Liver (tissue), 9 donors: ENCODE results near the gene PACSIN3. TPM values are rescaled to one million over a fixed set of nuclear protein-coding genes. Genes with fewer than 3 reads are reported as not detected.

Source experiments
- DNase-seq: peaks from one replicate; pipeline ENCODE4 v3.0.0-alpha.2; 2017; ENCODE audit warnings: low spot score
- H3K27ac ChIP-seq, 2 donors: one replicate each; pipeline ENCODE4 v1.7.0; 2013; ENCODE audit warnings: inconsistent platforms in 2 of 2, low read length in 2 of 2, control low read depth in 1 of 2, low read depth in 1 of 2, mild to moderate bottlenecking in 1 of 2
- H3K27me3 ChIP-seq, 4 donors: one replicate each; pipeline versions ENCODE4 v1.6.1 to v1.7.0; 2013; ENCODE audit warnings: low read length in 3 of 4, inconsistent platforms in 1 of 4, mild to moderate bottlenecking in 1 of 4, moderate library complexity in 1 of 4; ENCODE audit not compliant: control insufficient read depth in 4 of 4, insufficient read depth in 4 of 4
- H3K36me3 ChIP-seq, 4 donors: one replicate each; pipeline versions ENCODE4 v1.6.1 to v1.7.0; 2013; ENCODE audit warnings: low read length in 3 of 4, mild to moderate bottlenecking in 3 of 4, low read depth in 1 of 4, moderate library complexity in 1 of 4; ENCODE audit not compliant: control insufficient read depth in 4 of 4, insufficient read depth in 3 of 4
- H3K4me1 ChIP-seq, 4 donors: one replicate each; pipeline versions ENCODE4 v1.6.1 to v1.7.0; 2013; ENCODE audit warnings: low read length in 3 of 4, mild to moderate bottlenecking in 3 of 4, moderate library complexity in 1 of 4; ENCODE audit not compliant: control insufficient read depth in 4 of 4, insufficient read depth in 4 of 4
- H3K4me3 ChIP-seq, 3 donors: one replicate each; pipeline versions ENCODE4 v1.6.1 to v1.7.0; 2013; ENCODE audit warnings: low read length in 3 of 3, control low read depth in 1 of 3, low read depth in 1 of 3, mild to moderate bottlenecking in 1 of 3
- H3K9ac ChIP-seq, 2 donors: one replicate each; pipeline ENCODE4 v1.7.0; 2013; ENCODE audit warnings: low read length in 2 of 2, mild to moderate bottlenecking in 2 of 2, moderate library complexity in 2 of 2, control low read depth in 1 of 2, low read depth in 1 of 2
- H3K9me3 ChIP-seq, 4 donors: one replicate each; pipeline versions ENCODE4 v1.6.1 to v1.7.0; 2013; ENCODE audit warnings: low read length in 3 of 4; ENCODE audit not compliant: control insufficient read depth in 4 of 4
- EGR1 ChIP-seq, 2 donors: IDR thresholded peaks; 2 replicates each; pipeline ENCODE4 v1.6.1; 2016 to 2018; ENCODE audit warnings: antibody characterized with exemption in 2 of 2, low read depth in 2 of 2
- FOXA1 ChIP-seq: IDR thresholded peaks from 2 replicates; pipeline ENCODE4 v1.6.1; 2016; ENCODE audit warnings: antibody characterized with exemption
- FOXA2 ChIP-seq: IDR thresholded peaks from 2 replicates; pipeline ENCODE4 v1.6.1; 2016; ENCODE audit warnings: antibody characterized with exemption
- GABPA ChIP-seq, 2 donors: IDR thresholded peaks in 1 of 2; conservative IDR thresholded peaks in 1 of 2; 2 replicates each; pipeline ENCODE4 v1.6.1; 2016; ENCODE audit warnings: antibody characterized with exemption in 2 of 2, mild to moderate bottlenecking in 1 of 2, moderate library complexity in 1 of 2
- HNF4A ChIP-seq, 2 donors: conservative IDR thresholded peaks; 2 replicates each; pipeline ENCODE4 v1.6.1; 2016; ENCODE audit warnings: antibody characterized with exemption in 2 of 2, mild to moderate bottlenecking in 2 of 2
- HNF4G ChIP-seq: IDR thresholded peaks from 2 replicates; pipeline ENCODE4 v1.6.1; 2016; ENCODE audit warnings: antibody characterized with exemption
- JUND ChIP-seq, 2 donors: IDR thresholded peaks; 2 replicates each; pipeline ENCODE4 v1.6.1; 2016; ENCODE audit warnings: antibody characterized with exemption in 2 of 2
- NR2F2 ChIP-seq: IDR thresholded peaks from 2 replicates; pipeline ENCODE4 v1.6.1; 2016; ENCODE audit warnings: antibody characterized with exemption
- RAD21 ChIP-seq, 2 donors: IDR thresholded peaks; 2 replicates each; pipeline ENCODE4 v1.6.1; 2016; ENCODE audit warnings: antibody characterized with exemption in 2 of 2, mild to moderate bottlenecking in 2 of 2
- RXRA ChIP-seq, 2 donors: IDR thresholded peaks; 2 replicates each; pipeline ENCODE4 v1.6.1; 2017 to 2018; ENCODE audit warnings: antibody characterized with exemption in 2 of 2, mild to moderate bottlenecking in 1 of 2
- SP1 ChIP-seq: IDR thresholded peaks from 2 replicates; pipeline ENCODE4 v1.6.1; 2018; ENCODE audit warnings: antibody characterized with exemption, mild to moderate bottlenecking
- TAF1 ChIP-seq: conservative IDR thresholded peaks from 2 replicates; pipeline ENCODE4 v1.6.1; 2016; ENCODE audit warnings: antibody characterized with exemption, mild to moderate bottlenecking
- YY1 ChIP-seq: IDR thresholded peaks from 2 replicates; pipeline ENCODE4 v1.6.1; 2016; ENCODE audit warnings: antibody characterized with exemption, mild to moderate bottlenecking
- whole genome bisulfite sequencing: extraction: QIAGEN DNeasy Blood & Tissue Kit; methylation state at CpG from one replicate; pipeline ENCODE4 v1.1.7; 2013; 5-methylcytosine and 5-hydroxymethylcytosine counted together
- polyA plus RNA-seq, 2 donors: library from polyadenylated mRNA; stranded (reverse) in 1 of 2; unstranded in 1 of 2; fragments of 200-250 nt in 1 of 2; fragments of >200 nt in 1 of 2; fragmentation: Nextera tagmentation in 1 of 2; extraction: Ambion mirVana in 1 of 2; gene quantifications; one replicate each; pipeline versions ENCODE4 v1.2.1 to v1.2.3, GENCODE V29; 2013 to 2015
- total RNA-seq, 2 donors: library from RNA; depleted of rRNA; stranded (reverse); fragments of >200 nt; gene quantifications; one replicate each; pipeline ENCODE4 v1.2.3, GENCODE V29; 2014
- TF ChIP-seq, protein P1 (sequence below): IDR thresholded peaks from 2 replicates; pipeline ENCODE4 v1.6.1; 2016; ENCODE audit warnings: antibody characterized with exemption
- TF ChIP-seq, protein P2 (sequence below): IDR thresholded peaks from 2 replicates; pipeline ENCODE4 v1.6.1; 2016; ENCODE audit warnings: antibody characterized with exemption
- TF ChIP-seq, protein P3 (sequence below): IDR thresholded peaks from 2 replicates; pipeline ENCODE4 v1.6.1; 2016; ENCODE audit warnings: antibody characterized with exemption, mild to moderate bottlenecking
- TF ChIP-seq, protein P4 (sequence below): fragments of 150-350 bp; IDR thresholded peaks from 2 replicates; pipeline ENCODE4 v1.5.1; 2017; ENCODE audit warnings: improper control_type of control experiment, low read depth, low read length; ENCODE audit not compliant: missing input control
- TF ChIP-seq, protein P5 (sequence below): IDR thresholded peaks from 2 replicates; pipeline ENCODE4 v1.6.1; 2016; ENCODE audit warnings: antibody characterized with exemption
- donor health status: healthy.
- donor health status: healthy.
- donor health status: healthy.
- donor health status: healthy.
- donor health status: healthy.

PACSIN3 gene
- total and polyA plus RNA-seq, 4 donors = 12.1 to 23.3 (median 19.7) TPM

DNA sequence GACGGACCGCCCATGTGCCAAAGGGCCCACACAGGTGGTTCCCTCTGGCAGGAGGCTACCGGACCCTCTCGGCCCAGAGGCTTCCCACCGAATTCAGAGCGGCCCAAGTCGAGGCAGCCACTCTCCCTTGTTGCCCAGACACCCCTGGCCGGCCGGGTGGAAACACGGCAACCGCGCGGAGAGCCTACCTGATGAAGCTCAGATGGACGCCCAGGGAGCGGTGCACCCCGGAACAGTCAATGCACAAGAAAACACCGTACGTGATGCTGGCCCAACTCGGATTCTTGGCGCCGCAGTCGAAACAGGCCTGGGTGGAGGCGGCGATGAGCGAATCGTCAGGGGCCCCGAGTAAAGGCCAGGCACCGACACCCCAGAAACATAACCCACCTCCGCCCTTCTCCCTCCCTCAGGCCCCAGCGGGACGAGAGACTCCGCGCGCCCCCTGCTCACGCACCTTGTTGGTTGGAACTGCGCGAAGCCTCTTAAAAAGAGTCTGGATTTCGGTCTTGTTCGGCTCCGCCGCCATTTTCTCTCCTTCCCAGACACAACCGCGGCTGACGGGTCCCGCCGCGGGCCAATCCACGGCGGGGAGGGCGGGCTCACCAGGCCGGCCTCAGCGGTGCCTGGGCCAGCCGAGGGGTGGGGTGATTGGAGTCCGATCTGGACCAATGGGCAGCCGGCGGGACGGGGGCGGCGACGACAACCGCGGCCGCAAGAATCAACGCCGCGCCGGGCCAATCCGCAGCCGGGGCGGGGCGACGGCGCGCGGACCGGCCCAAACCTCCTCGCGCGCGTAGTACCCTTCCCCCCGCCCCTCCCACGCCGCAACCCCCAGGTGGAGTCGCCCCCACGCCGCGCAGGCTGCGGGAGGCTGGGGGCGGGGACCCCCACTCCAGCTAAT, 9.7 kb downstream of the PACSIN3 start, which contains the start of gene ARFGAP2:
Gene ARFGAP2, minus strand, starts transcription at position 552 of the 901 bp plus-strand sequence. Its CDS starts 26 bp downstream, at position 526.
- H3K9me3 ChIP-seq = no peaks in the 10 kb centered on the region
- peak within 1 kb of the TSS; percentile 94 to 99 for H3K27ac ChIP-seq
- DNase-seq = peak; percentile 95
- WGBS = under 1% methylated on average over 89 of the region's 89 CpGs
- H3K36me3 ChIP-seq = peaks cover 6 to 20% (median 17%) of the 10 kb centered on the region in 4 donors
- TF ChIP-seq HNF4G (no peak), FOXA2 (no peak), TAF1 (no peak), GABPA (IDR thresholded peaks at IDR 0.05 in 1 of 2, conservative IDR thresholded peaks at IDR 0.05 in 1 of 2) (peak in 1 of 2 donors; percentile 32), RAD21 (IDR thresholded peaks at IDR 0.05) (no peak), EGR1 (IDR thresholded peaks at IDR 0.05; ENCODE audit: low read depth in 2 of 2) (peak in 1 of 2 donors; percentile 59), HNF4A (conservative IDR thresholded peaks at IDR 0.05) (no peak), JUND (IDR thresholded peaks at IDR 0.05) (no peak), YY1 (peak; percentile 98), RXRA (IDR thresholded peaks at IDR 0.05) (peak in 1 of 2 donors; percentile 26), SP1 (peak; percentile 63), NR2F2 (no peak), FOXA1 (no peak)
- TF ChIP-seq, protein P1, sequence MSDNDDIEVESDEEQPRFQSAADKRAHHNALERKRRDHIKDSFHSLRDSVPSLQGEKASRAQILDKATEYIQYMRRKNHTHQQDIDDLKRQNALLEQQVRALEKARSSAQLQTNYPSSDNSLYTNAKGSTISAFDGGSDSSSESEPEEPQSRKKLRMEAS = peak; percentile 0
- TF ChIP-seq, protein P2, sequence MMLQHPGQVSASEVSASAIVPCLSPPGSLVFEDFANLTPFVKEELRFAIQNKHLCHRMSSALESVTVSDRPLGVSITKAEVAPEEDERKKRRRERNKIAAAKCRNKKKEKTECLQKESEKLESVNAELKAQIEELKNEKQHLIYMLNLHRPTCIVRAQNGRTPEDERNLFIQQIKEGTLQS = no peak
- TF ChIP-seq, protein P3, sequence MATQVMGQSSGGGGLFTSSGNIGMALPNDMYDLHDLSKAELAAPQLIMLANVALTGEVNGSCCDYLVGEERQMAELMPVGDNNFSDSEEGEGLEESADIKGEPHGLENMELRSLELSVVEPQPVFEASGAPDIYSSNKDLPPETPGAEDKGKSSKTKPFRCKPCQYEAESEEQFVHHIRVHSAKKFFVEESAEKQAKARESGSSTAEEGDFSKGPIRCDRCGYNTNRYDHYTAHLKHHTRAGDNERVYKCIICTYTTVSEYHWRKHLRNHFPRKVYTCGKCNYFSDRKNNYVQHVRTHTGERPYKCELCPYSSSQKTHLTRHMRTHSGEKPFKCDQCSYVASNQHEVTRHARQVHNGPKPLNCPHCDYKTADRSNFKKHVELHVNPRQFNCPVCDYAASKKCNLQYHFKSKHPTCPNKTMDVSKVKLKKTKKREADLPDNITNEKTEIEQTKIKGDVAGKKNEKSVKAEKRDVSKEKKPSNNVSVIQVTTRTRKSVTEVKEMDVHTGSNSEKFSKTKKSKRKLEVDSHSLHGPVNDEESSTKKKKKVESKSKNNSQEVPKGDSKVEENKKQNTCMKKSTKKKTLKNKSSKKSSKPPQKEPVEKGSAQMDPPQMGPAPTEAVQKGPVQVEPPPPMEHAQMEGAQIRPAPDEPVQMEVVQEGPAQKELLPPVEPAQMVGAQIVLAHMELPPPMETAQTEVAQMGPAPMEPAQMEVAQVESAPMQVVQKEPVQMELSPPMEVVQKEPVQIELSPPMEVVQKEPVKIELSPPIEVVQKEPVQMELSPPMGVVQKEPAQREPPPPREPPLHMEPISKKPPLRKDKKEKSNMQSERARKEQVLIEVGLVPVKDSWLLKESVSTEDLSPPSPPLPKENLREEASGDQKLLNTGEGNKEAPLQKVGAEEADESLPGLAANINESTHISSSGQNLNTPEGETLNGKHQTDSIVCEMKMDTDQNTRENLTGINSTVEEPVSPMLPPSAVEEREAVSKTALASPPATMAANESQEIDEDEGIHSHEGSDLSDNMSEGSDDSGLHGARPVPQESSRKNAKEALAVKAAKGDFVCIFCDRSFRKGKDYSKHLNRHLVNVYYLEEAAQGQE = peak; percentile 46
- TF ChIP-seq, protein P4, sequence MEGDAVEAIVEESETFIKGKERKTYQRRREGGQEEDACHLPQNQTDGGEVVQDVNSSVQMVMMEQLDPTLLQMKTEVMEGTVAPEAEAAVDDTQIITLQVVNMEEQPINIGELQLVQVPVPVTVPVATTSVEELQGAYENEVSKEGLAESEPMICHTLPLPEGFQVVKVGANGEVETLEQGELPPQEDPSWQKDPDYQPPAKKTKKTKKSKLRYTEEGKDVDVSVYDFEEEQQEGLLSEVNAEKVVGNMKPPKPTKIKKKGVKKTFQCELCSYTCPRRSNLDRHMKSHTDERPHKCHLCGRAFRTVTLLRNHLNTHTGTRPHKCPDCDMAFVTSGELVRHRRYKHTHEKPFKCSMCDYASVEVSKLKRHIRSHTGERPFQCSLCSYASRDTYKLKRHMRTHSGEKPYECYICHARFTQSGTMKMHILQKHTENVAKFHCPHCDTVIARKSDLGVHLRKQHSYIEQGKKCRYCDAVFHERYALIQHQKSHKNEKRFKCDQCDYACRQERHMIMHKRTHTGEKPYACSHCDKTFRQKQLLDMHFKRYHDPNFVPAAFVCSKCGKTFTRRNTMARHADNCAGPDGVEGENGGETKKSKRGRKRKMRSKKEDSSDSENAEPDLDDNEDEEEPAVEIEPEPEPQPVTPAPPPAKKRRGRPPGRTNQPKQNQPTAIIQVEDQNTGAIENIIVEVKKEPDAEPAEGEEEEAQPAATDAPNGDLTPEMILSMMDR = no peak
- TF ChIP-seq, protein P5, sequence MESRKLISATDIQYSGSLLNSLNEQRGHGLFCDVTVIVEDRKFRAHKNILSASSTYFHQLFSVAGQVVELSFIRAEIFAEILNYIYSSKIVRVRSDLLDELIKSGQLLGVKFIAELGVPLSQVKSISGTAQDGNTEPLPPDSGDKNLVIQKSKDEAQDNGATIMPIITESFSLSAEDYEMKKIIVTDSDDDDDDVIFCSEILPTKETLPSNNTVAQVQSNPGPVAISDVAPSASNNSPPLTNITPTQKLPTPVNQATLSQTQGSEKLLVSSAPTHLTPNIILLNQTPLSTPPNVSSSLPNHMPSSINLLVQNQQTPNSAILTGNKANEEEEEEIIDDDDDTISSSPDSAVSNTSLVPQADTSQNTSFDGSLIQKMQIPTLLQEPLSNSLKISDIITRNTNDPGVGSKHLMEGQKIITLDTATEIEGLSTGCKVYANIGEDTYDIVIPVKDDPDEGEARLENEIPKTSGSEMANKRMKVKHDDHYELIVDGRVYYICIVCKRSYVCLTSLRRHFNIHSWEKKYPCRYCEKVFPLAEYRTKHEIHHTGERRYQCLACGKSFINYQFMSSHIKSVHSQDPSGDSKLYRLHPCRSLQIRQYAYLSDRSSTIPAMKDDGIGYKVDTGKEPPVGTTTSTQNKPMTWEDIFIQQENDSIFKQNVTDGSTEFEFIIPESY = no peak
- peaks cover 14 to 77% (median 62%) of the 10 kb centered on the region in 4 donors for H3K4me1 ChIP-seq
- peak within 1 kb of the TSS; percentile 95 to 97 for H3K9ac ChIP-seq
- H3K4me3 ChIP-seq = peak within 1 kb of the TSS; percentile 80 to 92 (median 88)
- no peaks in the 10 kb centered on the region for H3K27me3 ChIP-seq
